CD14-positive monocyte (primary cell): ENCODE results near the gene NHERF2. TPM values are rescaled to one million over a fixed set of nuclear protein-coding genes. Genes with fewer than 3 reads are reported as not detected.

Experiments used
- DNase-seq, 3 donors: peaks; one replicate each; pipeline ENCODE4 v3.0.0-alpha.2; 2011 to 2022
- H2AFZ ChIP-seq: 2 replicates; pipeline ENCODE4 v1.6.0; 2012; ENCODE audit warnings: mild to moderate bottlenecking, low read depth, low read length, inconsistent platforms; ENCODE audit not compliant: insufficient read depth, poor library complexity, severe bottlenecking
- H3K27ac ChIP-seq, 2 donors: 1 replicate in 1 of 2; 2 replicates in 1 of 2; pipeline ENCODE4 v1.5.1; 2012 to 2013; ENCODE audit warnings: low read length in 2 of 2, control low read depth in 1 of 2, inconsistent platforms in 1 of 2, low read depth in 1 of 2, mild to moderate bottlenecking in 1 of 2
- H3K27me3 ChIP-seq, 2 donors: one replicate each; pipeline versions ENCODE4 v1.6.0 to v1.6.1; 2011 to 2013; ENCODE audit warnings: low read length in 2 of 2; ENCODE audit not compliant: control insufficient read depth in 2 of 2, insufficient read depth in 2 of 2
- H3K36me3 ChIP-seq, 2 donors: replicated peaks in 1 of 2; 1 replicate in 1 of 2; 2 replicates in 1 of 2; pipeline versions ENCODE4 v1.5.1 to v1.6.1; 2012 to 2013; ENCODE audit warnings: low read length in 2 of 2, control low read depth in 1 of 2, inconsistent platforms in 1 of 2, mild to moderate bottlenecking in 1 of 2; ENCODE audit not compliant: insufficient read depth in 2 of 2, control insufficient read depth in 1 of 2
- H3K4me1 ChIP-seq, 2 donors: 1 replicate in 1 of 2; 2 replicates in 1 of 2; pipeline versions ENCODE4 v1.5.1 to v1.6.1; 2012 to 2013; ENCODE audit warnings: low read length in 2 of 2, control low read depth in 1 of 2, inconsistent platforms in 1 of 2, mild to moderate bottlenecking in 1 of 2, moderate library complexity in 1 of 2; ENCODE audit not compliant: insufficient read depth in 2 of 2, control insufficient read depth in 1 of 2
- H3K4me2 ChIP-seq: replicated peaks from 2 replicates; pipeline ENCODE3; 2012; ENCODE audit warnings: low read length, moderate library complexity, mild to moderate bottlenecking; ENCODE audit not compliant: poor library complexity, severe bottlenecking; ENCODE audit errors: extremely low read depth
- H3K4me3 ChIP-seq, 3 experiments: fragments of 200-600 bp in 1 of 3; sonication (generic) in 1 of 3; replicated peaks in 1 of 3; 1 replicate in 2 of 3; 2 replicates in 1 of 3; pipeline ENCODE4 v1.5.1; 2011 to 2013; ENCODE audit warnings: low read length in 3 of 3, mild to moderate bottlenecking in 3 of 3, control low read depth in 2 of 3, low read depth in 2 of 3, inconsistent platforms in 1 of 3, moderate library complexity in 1 of 3
- H3K79me2 ChIP-seq: 2 replicates; pipeline ENCODE4 v1.6.0; 2012; ENCODE audit warnings: mild to moderate bottlenecking, control low read depth, inconsistent platforms, low read length, moderate library complexity; ENCODE audit not compliant: insufficient read depth
- H3K9ac ChIP-seq: 2 replicates; pipeline ENCODE4 v1.6.0; 2017; ENCODE audit warnings: low read length, mild to moderate bottlenecking; ENCODE audit not compliant: insufficient read depth, poor library complexity, severe bottlenecking
- H3K9me3 ChIP-seq, 2 donors: replicated peaks in 1 of 2; 1 replicate in 1 of 2; 2 replicates in 1 of 2; pipeline versions ENCODE4 v1.5.1 to v1.6.1; 2012 to 2013; ENCODE audit warnings: low read length in 2 of 2, control low read depth in 1 of 2; ENCODE audit not compliant: control insufficient read depth in 1 of 2, insufficient read depth in 1 of 2
- H4K20me1 ChIP-seq: 2 replicates; pipeline ENCODE4 v1.6.0; 2012; ENCODE audit warnings: mild to moderate bottlenecking, low read length, control low read depth, moderate library complexity; ENCODE audit not compliant: insufficient read depth
- H3K27ac Mint-ChIP-seq, 7 donors: one replicate each; pipeline ENCODE4 v1.8.0; 2020; ENCODE audit warnings: mild to moderate bottlenecking in 7 of 7, mixed read lengths in 7 of 7, moderate library complexity in 6 of 7, inconsistent platforms in 2 of 7
- H3K27me3 Mint-ChIP-seq, 3 donors: one replicate each; pipeline ENCODE4 v1.8.0; 2021 to 2022; ENCODE audit warnings: low read depth in 3 of 3, mild to moderate bottlenecking in 3 of 3, mixed read lengths in 3 of 3, moderate library complexity in 3 of 3, inconsistent platforms in 1 of 3
- H3K36me3 Mint-ChIP-seq, 2 donors: one replicate each; pipeline ENCODE4 v1.8.0; 2020; ENCODE audit warnings: mixed read lengths in 2 of 2, inconsistent platforms in 1 of 2, mild to moderate bottlenecking in 1 of 2
- H3K4me1 Mint-ChIP-seq: one replicate; pipeline ENCODE4 v1.8.0; 2020; ENCODE audit warnings: mild to moderate bottlenecking, mixed read lengths
- H3K4me3 Mint-ChIP-seq, 2 donors: one replicate each; pipeline ENCODE4 v1.8.0; 2020; ENCODE audit warnings: mild to moderate bottlenecking in 2 of 2, mixed read lengths in 2 of 2, moderate library complexity in 1 of 2
- H3K9me3 Mint-ChIP-seq, 7 donors: one replicate each; pipeline ENCODE4 v1.8.0; 2020 to 2022; ENCODE audit warnings: mixed read lengths in 7 of 7, mild to moderate bottlenecking in 6 of 7, moderate library complexity in 6 of 7, inconsistent platforms in 2 of 7
- WGBS: methylation state at CpG from one replicate; pipeline ENCODE4 v1.1.5; 2013; ENCODE audit warnings: missing lambda C conversion rate; ENCODE audit not compliant: insufficient coverage; 5-methylcytosine and 5-hydroxymethylcytosine counted together
- intact Hi-C, 2 donors: fragments of 100-400 bp; cut with micrococcal nuclease; formaldehyde crosslinking; loops; one replicate each; pipeline versions ENCODE4 v1.15.0 to v1.15.1; 2023
- polyA plus RNA-seq, 3 donors: library from polyadenylated mRNA; depleted of rRNA in 1 of 3; unstranded in 2 of 3; stranded (reverse) in 1 of 3; fragments of 300-500 nt in 2 of 3; fragments of >200 nt in 1 of 3; fragmentation: Illumina TruSeq in 2 of 3; gene quantifications; 1 replicate in 2 of 3; 2 replicates in 1 of 3; pipeline ENCODE4 v1.2.3, GENCODE V29; 2012 to 2021
- TF ChIP-seq, protein P1 (sequence below): fragments of 200-600 bp; IDR thresholded peaks from one replicate; pipeline ENCODE4 v1.8.0; 2022; ENCODE audit warnings: antibody characterized with exemption, mild to moderate bottlenecking

Gene NHERF2
- polyA plus RNA-seq, 3 donors, result 0.66 to 8.2 (median 0.78) TPM

DNA sequence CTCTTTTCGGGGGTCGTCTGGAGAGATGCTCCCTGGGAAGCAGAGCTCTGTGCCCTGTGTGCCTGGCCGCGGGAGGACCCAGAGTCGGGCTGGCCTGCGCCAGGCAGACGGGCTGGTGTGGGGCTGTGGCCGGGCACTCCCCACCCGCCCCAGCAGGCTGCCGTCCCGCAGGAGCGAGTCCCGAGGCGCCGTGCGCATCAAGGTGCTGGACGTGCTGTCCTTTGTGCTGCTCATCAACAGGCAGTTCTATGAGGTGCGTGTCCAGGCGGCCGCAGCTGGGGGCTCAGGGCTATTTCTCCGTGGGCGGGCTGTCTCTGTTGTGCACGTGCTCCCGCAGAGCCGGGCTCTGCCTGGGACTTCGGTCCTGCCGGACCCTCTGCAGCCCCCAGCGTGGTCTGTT, 36.1 kb downstream of the NHERF2 start:
- Mint-ChIP-seq H3K27ac (no peak overlapping the region), H3K4me3 (no peak overlapping the region), H3K4me1 (no peaks in the 10 kb centered on the region), H3K27me3 (peaks cover 0 to 1% (median 0%) of the 10 kb centered on the region in 3 donors), H3K9me3 (peaks cover 0 to 4% (median 0%) of the 10 kb centered on the region in 7 donors), H3K36me3 (peaks cover 58 to 84% of the 10 kb centered on the region in 2 donors)
- TF ChIP-seq, protein P1, sequence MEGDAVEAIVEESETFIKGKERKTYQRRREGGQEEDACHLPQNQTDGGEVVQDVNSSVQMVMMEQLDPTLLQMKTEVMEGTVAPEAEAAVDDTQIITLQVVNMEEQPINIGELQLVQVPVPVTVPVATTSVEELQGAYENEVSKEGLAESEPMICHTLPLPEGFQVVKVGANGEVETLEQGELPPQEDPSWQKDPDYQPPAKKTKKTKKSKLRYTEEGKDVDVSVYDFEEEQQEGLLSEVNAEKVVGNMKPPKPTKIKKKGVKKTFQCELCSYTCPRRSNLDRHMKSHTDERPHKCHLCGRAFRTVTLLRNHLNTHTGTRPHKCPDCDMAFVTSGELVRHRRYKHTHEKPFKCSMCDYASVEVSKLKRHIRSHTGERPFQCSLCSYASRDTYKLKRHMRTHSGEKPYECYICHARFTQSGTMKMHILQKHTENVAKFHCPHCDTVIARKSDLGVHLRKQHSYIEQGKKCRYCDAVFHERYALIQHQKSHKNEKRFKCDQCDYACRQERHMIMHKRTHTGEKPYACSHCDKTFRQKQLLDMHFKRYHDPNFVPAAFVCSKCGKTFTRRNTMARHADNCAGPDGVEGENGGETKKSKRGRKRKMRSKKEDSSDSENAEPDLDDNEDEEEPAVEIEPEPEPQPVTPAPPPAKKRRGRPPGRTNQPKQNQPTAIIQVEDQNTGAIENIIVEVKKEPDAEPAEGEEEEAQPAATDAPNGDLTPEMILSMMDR, result no peak
- H3K9me3 ChIP-seq, result no peaks in the 10 kb centered on the region
- no peak overlapping the region for H3K27ac ChIP-seq
- no peak overlapping the region for H3K4me2 ChIP-seq
- no peak overlapping the region for H3K9ac ChIP-seq
- H3K27me3 ChIP-seq, result no peaks in the 10 kb centered on the region
- no peak for DNase-seq
- intact Hi-C loops, result no loop called here
- H3K36me3 ChIP-seq, result peaks cover 74 to 88% of the 10 kb centered on the region in 2 donors
- 97% methylated on average over 28 of the region's 28 CpGs for WGBS
- no peak overlapping the region for H2AFZ ChIP-seq
- H3K4me3 ChIP-seq, result no peak overlapping the region
- H3K4me1 ChIP-seq, result no peaks in the 10 kb centered on the region
- no peaks in the 10 kb centered on the region for H3K79me2 ChIP-seq
- no peaks in the 10 kb centered on the region for H4K20me1 ChIP-seq

DNA sequence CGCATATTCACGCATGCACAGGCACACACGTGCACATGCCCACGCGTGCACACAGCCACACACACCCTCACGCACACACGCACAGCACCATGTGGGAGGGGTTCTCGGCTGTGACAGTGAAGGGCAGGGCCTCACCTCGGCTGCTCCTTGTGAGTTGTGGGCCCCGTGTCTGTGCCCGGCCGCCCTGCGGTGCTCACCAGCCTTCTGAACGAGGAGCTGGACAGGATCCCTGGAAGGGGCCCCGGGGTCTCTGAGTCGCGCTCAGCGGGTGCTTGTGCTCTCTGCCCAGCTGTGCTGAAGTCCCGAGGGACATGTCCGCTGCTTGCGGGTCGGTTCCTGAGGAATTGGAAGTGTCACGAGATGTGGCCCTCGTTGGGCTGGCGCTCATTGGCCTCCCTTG, 37.2 kb downstream of the NHERF2 start:
- Histone ChIP-seq H4K20me1 (no peaks in the 10 kb centered on the region), H3K4me2 (no peak overlapping the region), H3K27me3 (no peaks in the 10 kb centered on the region), H3K4me1 (no peaks in the 10 kb centered on the region), H3K79me2 (no peaks in the 10 kb centered on the region), H3K4me3 (no peak overlapping the region), H3K36me3 (peaks cover 66 to 89% of the 10 kb centered on the region in 2 donors), H3K27ac (no peak overlapping the region), H3K9me3 (no peaks in the 10 kb centered on the region), H2AFZ (no peak overlapping the region), H3K9ac (no peak overlapping the region)
- Mint-ChIP-seq H3K36me3 (peaks cover 58 to 88% of the 10 kb centered on the region in 2 donors), H3K4me1 (no peaks in the 10 kb centered on the region), H3K27ac (peak overlapping the region in 3 of 7 donors; percentile 7 to 70 (median 57)), H3K27me3 (peaks cover 0 to 1% (median 0%) of the 10 kb centered on the region in 3 donors), H3K9me3 (peaks cover 0 to 4% (median 0%) of the 10 kb centered on the region in 7 donors), H3K4me3 (no peak overlapping the region)
- intact Hi-C loops, result no loop called here
- TF ChIP-seq, protein P1, result no peak
- no peak for DNase-seq
- 94% methylated on average over 20 of the region's 25 CpGs for WGBS
